Measurements from ENCODE around the gene C10orf143.
"Not testable (repeated sequence)": the region's sequence is repeated elsewhere in the genome, so short reads cannot be mapped to it uniquely, and the experiment has no call there.

C10orf143 gene

GRCh38 chr10:130025326-130025725 lies 85.3 kb downstream of the C10orf143 start:
- no peak for TF ChIP-seq CTCF (IDR thresholded peaks at IDR 0.05; ENCODE audit: insufficient read depth, missing control alignments)
- DNase-seq (ENCODE audit: insufficient read length, low spot score) (no peak), FAIRE-seq (no peak)

- no peak for TF ChIP-seq CTCF (IDR thresholded peaks at IDR 0.05; ENCODE audit: insufficient read depth, missing control alignments)
- FAIRE-seq = no peak
- no peak for DNase-seq (ENCODE audit: insufficient read length, low spot score)
Measured at GRCh38 chr10:130024779-130025325, 85.8 kb downstream of the C10orf143 start.

- not testable (repeated sequence) for FAIRE-seq; DNase-seq (ENCODE audit: insufficient read length, low spot score)
Measured at GRCh38 chr10:130024326-130024725, 86.3 kb downstream of the C10orf143 start.

GRCh38 chr10:130023454-130024230 lies 87.0 kb downstream of the C10orf143 start:
- no peak for DNase-seq (ENCODE audit: insufficient read length, low spot score)
- TF ChIP-seq CTCF (IDR thresholded peaks at IDR 0.05; ENCODE audit: insufficient read depth, missing control alignments) = no peak
- FAIRE-seq = no peak

- no peak for DNase-seq (ENCODE audit: insufficient read length, low spot score)
- no peak for TF ChIP-seq CTCF (IDR thresholded peaks at IDR 0.05; ENCODE audit: insufficient read depth, missing control alignments)
- FAIRE-seq = no peak
Measured at GRCh38 chr10:130022511-130023299, 87.9 kb downstream of the C10orf143 start.

- DNase-seq (ENCODE audit: insufficient read length, low spot score) (no peak), FAIRE-seq (no peak)
Measured at GRCh38 chr10:130022086-130022485, 88.5 kb downstream of the C10orf143 start.

More at GRCh38 chr10:130022086-130022485, 88.5 kb downstream of the C10orf143 start:
- TF ChIP-seq CTCF (IDR thresholded peaks at IDR 0.05; ENCODE audit: insufficient read depth, missing control alignments) = no peak

Measured in D721Med (cell line).